Right atrium auricular region (tissue), 2 donors: ENCODE measurements around the gene PLXNB3. TPM values are rescaled to one million over a fixed set of nuclear protein-coding genes. Genes with fewer than 3 reads are reported as not detected.

Experiments used
- DNase-seq: peaks from one replicate; pipeline ENCODE4 v3.0.0-alpha.2; 2019; ENCODE audit warnings: low spot score
- H3K27ac ChIP-seq, 2 donors: fragments of 200-600 bp; sonication (generic); 1 replicate in 1 of 2; 2 replicates in 1 of 2; pipeline ENCODE4 v1.5.1; 2016 to 2019
- H3K27me3 ChIP-seq, 2 donors: fragments of 200-600 bp; sonication (generic); one replicate each; pipeline versions ENCODE4 v1.5.1 to v1.6.0; 2017 to 2019
- H3K36me3 ChIP-seq: fragments of 200-600 bp; sonication (generic); one replicate; pipeline ENCODE4 v1.5.1; 2016
- H3K4me1 ChIP-seq, 2 donors: fragments of 200-600 bp; sonication (generic); one replicate each; pipeline versions ENCODE4 v1.5.1 to v1.6.0; 2017 to 2019
- H3K4me3 ChIP-seq, 2 donors: fragments of 200-600 bp; sonication (generic); 1 replicate in 1 of 2; 2 replicates in 1 of 2; pipeline ENCODE4 v1.5.1; 2017 to 2019; ENCODE audit warnings: mild to moderate bottlenecking in 1 of 2, moderate library complexity in 1 of 2
- H3K9me3 ChIP-seq, 2 donors: fragments of 200-600 bp; sonication (generic); one replicate each; pipeline ENCODE4 v1.5.1; 2019
- CTCF ChIP-seq, 2 donors: fragments of 200-600 bp; sonication (generic); IDR thresholded peaks; one replicate each; pipeline ENCODE4 v1.5.1; 2019; ENCODE audit warnings: antibody characterized with exemption in 2 of 2
- total RNA-seq, 2 donors: library from RNA; depleted of rRNA; stranded (reverse); fragments of >200 nt; gene quantifications; one replicate each; pipeline ENCODE4 v1.1.0, GENCODE V29; 2016

PLXNB3 gene
- total RNA-seq, 2 donors from 2014 or later = 5.6 to 8.2 TPM

GRCh38 chrX:153794897-153795816, 31.1 kb downstream of the PLXNB3 start:
- Histone ChIP-seq H3K9me3 (peaks cover 3 to 4% of the 10 kb centered on the region in 2 donors), H3K27ac (peak overlapping the region; percentile 91 to 92), H3K36me3 (peaks cover 4% of the 10 kb centered on the region), H3K4me3 (peak overlapping the region; percentile 61 to 63), H3K4me1 (peaks cover 0 to 22% of the 10 kb centered on the region in 2 donors), H3K27me3 (no peaks in the 10 kb centered on the region)
- TF ChIP-seq CTCF (IDR thresholded peaks at IDR 0.05) = no peak
- no peak for DNase-seq

DNA sequence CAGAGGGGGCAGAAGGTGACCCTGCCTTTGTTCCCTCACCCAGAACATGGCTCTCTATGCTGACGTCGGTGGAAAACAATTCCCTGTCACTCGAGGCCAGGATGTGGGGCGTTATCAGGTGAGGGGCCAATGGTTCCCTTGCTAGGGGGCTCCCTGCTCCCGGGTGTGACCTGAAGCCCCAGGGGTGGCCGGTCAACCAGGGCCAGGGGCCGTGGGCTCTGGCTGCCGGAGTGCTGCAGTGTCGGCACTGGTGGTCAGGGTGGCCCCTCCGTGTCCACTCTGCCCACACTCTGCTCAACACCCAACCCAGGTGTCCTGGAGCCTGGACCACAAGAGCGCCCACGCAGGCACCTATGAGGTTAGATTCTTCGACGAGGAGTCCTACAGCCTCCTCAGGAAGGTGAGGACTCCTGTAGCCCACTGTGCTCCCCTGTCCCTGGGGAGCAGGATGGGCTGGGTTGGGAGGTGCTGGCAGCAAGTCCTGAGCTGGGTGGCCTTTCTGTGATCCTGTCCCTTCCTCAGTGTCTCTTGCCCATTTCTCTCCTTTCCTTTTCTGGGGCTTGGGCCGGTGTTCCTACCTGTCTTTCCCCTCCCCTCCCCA, 33.5 kb downstream of the PLXNB3 start:
- TF ChIP-seq CTCF (IDR thresholded peaks at IDR 0.05) = no peak
- no peak overlapping the region for H3K27ac ChIP-seq
- peaks cover 4% of the 10 kb centered on the region for H3K36me3 ChIP-seq
- no peak for DNase-seq
- peaks cover 0 to 20% of the 10 kb centered on the region in 2 donors for H3K4me1 ChIP-seq
- H3K4me3 ChIP-seq = no peak overlapping the region
- H3K9me3 ChIP-seq = peaks cover 3 to 4% of the 10 kb centered on the region in 2 donors
- no peaks in the 10 kb centered on the region for H3K27me3 ChIP-seq

DNA sequence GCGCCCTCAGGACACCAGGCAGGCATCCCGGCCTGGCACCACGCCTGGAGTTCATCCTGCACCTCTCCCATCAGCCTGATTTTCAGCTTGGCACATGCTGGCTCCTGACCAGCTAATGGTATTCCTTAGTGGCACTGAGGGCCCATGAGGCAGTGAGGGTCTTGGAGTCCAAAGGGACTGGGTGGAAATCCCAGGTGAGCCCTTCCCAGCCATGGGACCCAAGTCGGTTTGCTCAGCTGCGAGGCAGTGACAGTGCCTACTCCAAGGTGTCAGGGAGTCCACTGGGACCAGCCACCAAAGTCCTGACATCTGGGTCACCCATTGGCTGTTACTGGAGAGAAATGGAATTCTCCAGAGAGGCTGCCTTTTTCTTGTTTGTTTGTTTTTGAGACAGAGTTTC, 35.3 kb downstream of the PLXNB3 start:
- DNase-seq = no peak
- Histone ChIP-seq H3K27me3 (no peaks in the 10 kb centered on the region), H3K9me3 (peaks cover 3 to 4% of the 10 kb centered on the region in 2 donors), H3K36me3 (peaks cover 4% of the 10 kb centered on the region), H3K27ac (no peak overlapping the region), H3K4me3 (no peak overlapping the region), H3K4me1 (peaks cover 0 to 11% of the 10 kb centered on the region in 2 donors)
- TF ChIP-seq CTCF (IDR thresholded peaks at IDR 0.05) = no peak

DNA sequence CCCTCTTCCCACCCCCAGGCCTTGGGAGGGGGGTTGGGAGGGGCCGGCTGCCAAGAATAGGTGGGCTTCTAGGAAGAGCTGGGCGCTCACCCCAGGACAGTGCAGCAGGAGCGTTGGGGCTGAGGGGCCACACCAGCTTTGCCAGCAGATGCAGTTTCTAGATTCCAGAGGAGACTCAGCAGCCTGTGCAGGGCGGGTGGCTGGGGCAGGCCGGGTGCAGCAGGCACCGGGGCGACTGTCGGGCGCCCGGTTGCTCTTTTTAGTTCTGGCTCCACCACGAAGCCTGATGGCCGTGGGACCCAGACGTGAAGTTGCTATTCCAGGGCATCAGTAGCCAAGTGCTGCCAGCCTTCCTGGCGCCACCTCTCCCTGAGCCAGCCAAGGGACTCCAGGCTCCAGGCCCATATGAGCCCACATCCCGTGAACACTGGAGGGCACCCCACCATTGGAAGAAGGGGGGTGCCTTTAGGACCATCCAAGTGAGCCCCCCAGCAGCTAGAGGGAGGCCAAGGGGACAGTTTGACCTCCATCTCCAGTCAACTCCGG, 36.2 kb downstream of the PLXNB3 start:
- peaks cover 0 to 4% of the 10 kb centered on the region in 2 donors for H3K9me3 ChIP-seq

GRCh38 chrX:153800746-153801145, 36.7 kb downstream of the PLXNB3 start:
- Histone ChIP-seq H3K27ac (no peak overlapping the region), H3K36me3 (peaks cover 4% of the 10 kb centered on the region), H3K9me3 (peaks cover 0 to 4% of the 10 kb centered on the region in 2 donors), H3K4me1 (peaks cover 0 to 4% of the 10 kb centered on the region in 2 donors), H3K27me3 (no peaks in the 10 kb centered on the region), H3K4me3 (no peak overlapping the region)
- TF ChIP-seq CTCF (IDR thresholded peaks at IDR 0.05) = no peak
- no peak for DNase-seq

More for the DNA sequence above, 36.2 kb downstream of the PLXNB3 start:
- no peaks in the 10 kb centered on the region for H3K27me3 ChIP-seq
- no peak for TF ChIP-seq CTCF (IDR thresholded peaks at IDR 0.05)
- DNase-seq = no peak
- H3K4me3 ChIP-seq = no peak overlapping the region
- H3K27ac ChIP-seq = no peak overlapping the region
- peaks cover 4% of the 10 kb centered on the region for H3K36me3 ChIP-seq
- peaks cover 0 to 9% of the 10 kb centered on the region in 2 donors for H3K4me1 ChIP-seq
